NB4 (cell line): ENCODE results near the gene PSMB5.
A peak's percentile ranks its signal among the peaks of the same experiment; 100 is the strongest.

Experiments
- DNase-seq: peaks from one replicate; pipeline ENCODE4 v3.0.0; 2010; ENCODE audit warnings: low read depth
- H3K4me3 ChIP-seq: one replicate; pipeline ENCODE4 v1.5.1; 2011; ENCODE audit warnings: mild to moderate bottlenecking, low read depth, low read length, moderate library complexity
- MYC ChIP-seq: IDR thresholded peaks from 2 replicates; pipeline ENCODE4 v1.6.1; 2011; ENCODE audit warnings: low read depth, low read length
- POLR2A ChIP-seq: IDR thresholded peaks from 2 replicates; pipeline ENCODE4 v1.6.1; 2011; ENCODE audit warnings: mild to moderate bottlenecking; ENCODE audit not compliant: insufficient read length; ENCODE audit errors: extremely low read depth
- TF ChIP-seq, protein P1 (sequence below): IDR thresholded peaks from one replicate; pipeline ENCODE4 v1.5.1; 2012; ENCODE audit warnings: low read depth, low read length
- TF ChIP-seq, protein P2 (sequence below): IDR thresholded peaks from 2 replicates; pipeline ENCODE4 v1.6.1; 2011; ENCODE audit warnings: low read depth, low read length

The PSMB5 gene

DNA sequence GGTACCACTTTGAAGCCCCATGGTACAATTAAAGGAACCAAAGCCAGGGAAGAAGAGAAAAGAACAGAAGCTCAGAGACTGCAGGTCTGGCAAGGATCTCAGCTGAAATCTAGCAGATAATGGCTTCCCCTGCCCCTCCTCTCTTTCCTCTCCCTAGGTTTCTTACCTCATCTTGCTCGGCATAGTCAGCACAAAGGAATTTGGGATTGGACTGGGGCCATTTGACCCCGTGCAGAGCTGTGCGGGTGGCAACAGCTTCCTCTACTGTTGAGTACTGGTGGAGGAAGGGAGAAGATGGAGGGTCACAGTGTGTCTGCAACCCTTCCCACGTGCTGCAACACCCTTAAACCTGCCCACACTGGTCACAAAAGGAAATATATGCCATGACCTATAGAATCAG, 27.3 kb upstream of the PSMB5 start:
- TF ChIP-seq MYC (no peak), POLR2A (no peak)
- TF ChIP-seq, protein P1, sequence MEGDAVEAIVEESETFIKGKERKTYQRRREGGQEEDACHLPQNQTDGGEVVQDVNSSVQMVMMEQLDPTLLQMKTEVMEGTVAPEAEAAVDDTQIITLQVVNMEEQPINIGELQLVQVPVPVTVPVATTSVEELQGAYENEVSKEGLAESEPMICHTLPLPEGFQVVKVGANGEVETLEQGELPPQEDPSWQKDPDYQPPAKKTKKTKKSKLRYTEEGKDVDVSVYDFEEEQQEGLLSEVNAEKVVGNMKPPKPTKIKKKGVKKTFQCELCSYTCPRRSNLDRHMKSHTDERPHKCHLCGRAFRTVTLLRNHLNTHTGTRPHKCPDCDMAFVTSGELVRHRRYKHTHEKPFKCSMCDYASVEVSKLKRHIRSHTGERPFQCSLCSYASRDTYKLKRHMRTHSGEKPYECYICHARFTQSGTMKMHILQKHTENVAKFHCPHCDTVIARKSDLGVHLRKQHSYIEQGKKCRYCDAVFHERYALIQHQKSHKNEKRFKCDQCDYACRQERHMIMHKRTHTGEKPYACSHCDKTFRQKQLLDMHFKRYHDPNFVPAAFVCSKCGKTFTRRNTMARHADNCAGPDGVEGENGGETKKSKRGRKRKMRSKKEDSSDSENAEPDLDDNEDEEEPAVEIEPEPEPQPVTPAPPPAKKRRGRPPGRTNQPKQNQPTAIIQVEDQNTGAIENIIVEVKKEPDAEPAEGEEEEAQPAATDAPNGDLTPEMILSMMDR = no peak
- TF ChIP-seq, protein P2, sequence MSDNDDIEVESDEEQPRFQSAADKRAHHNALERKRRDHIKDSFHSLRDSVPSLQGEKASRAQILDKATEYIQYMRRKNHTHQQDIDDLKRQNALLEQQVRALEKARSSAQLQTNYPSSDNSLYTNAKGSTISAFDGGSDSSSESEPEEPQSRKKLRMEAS = no peak
- no peak overlapping the region for H3K4me3 ChIP-seq
- DNase-seq = no peak

DNA sequence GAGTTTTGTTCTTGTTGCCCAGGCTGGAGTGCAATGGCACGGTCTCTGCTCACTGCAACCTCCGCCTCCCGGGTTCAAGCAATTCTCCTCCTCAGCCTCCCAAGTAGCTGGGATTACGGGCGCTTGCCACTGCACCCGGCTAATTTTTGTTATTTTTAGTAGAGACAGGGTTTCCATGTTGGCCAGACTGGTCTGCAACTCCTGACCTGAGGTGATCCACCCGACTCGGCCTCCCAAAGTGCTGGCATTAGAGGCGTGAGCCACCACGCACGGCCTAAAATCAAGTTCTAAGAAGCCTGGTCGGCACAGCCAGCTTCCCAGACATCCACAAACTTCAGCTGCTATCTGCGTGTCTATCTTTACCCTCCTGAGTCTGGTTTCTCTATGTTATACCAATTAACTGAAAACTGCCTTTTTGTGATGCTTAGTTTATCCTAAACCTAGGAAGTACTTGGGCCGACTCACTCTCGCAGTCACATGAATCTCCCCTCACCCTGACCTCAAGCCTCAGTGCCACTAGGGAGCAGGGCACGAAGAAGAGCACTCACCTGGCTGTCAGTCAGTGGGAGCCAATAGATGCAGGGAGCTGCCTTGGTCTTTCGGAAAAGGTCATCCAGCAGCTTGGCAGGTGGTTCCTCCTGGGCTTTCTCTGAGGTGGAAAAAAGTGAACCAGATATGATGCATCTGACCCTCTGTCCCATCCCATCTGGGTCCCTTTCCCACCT, 26.0 kb upstream of the PSMB5 start:
- DNase-seq = no peak
- TF ChIP-seq, protein P2 = no peak
- TF ChIP-seq, protein P1 = no peak
- H3K4me3 ChIP-seq = no peak overlapping the region

DNA sequence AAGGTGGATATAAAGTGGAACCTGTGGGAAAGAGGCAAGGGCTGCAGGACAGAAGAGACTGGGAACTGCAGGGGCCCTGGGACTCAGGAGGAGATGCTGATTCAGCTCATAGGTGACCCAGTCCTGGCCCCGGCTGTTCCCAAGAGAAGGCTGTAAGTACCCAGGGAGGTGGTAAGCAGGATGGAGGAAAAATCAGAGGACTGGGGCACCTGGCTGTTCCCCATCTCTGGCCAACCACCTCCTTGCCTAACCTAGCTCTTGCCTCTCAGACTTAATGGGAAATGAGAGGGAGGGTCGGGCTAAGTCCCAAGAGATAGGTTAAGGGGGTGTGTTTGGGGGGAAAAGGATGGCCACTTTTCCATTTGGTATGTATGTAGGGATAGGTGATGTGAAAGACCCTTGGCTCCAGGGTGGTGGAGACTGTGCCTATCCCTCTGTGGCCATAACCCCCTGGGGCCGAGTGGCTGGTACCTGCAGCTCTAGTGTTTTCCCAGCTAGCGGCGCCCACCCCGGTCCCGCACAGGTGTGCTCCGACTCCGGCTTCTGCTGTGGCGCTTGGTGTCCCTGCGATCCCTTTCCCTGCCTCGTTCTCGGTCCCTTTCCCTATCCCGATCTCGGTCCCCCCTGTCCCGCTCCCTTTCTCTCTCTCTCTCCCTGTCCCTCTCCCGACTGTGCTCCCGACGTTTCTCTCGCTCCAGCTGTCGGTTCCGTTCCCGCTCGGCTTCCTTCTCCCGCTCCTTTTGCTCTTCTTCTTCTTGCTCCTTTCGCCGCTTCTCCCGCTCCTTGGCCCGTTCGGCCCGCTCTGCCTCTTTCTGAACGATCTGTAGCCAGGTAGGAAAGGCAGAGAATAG, 24.2 kb upstream of the PSMB5 start:
- TF ChIP-seq MYC = no peak
- TF ChIP-seq, protein P2 = no peak
- peak; percentile 13 for DNase-seq
- no peak overlapping the region for H3K4me3 ChIP-seq

DNA sequence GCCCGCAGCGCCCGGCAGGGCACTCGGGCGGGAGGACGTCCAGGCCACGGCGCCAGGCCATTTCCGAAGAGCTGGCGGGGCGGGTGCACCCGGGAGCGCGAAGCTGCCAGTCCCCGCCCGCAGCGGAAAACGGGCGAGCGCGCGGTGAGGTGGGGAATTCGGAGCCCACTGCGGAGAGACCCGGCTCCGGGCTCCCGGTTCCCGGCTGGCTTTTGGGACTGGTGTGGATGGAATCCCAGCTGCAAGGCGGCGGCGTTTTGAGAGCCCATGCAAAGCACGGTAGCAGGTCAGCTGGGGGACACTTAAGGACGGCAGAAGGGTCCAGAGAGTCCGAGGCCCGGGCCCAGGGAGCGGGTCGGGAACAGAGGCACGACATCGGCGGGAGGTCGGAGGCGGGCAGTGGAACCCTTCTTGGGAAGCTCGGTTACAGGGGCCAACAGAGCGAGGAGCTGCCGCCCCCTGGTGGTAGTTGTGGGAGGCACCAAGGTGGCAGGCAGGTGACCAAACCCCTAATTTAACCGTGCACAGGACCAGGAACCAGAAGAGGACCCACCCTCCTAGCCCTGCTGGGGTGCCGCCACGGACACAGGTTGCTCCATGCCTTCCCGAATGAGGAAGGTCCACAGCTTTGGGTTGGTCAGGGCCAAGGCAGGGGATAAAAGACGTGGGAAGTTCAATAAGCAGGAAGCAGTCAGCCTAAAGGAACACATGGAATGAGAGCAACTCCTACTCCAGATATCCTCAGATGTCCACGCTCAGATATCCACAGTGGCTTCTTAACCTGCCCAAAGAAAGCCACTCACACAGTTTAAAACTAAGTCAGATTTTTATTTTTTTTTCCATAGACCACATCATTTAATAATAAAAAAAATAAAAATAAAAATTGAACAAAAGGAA, 23.3 kb upstream of the PSMB5 start:
- peak overlapping the region; percentile 46 for H3K4me3 ChIP-seq
- TF ChIP-seq, protein P1 = peak; percentile 85
- peak; percentile 77 for TF ChIP-seq MYC
- peak; percentile 27 for TF ChIP-seq POLR2A
- TF ChIP-seq, protein P2 = peak; percentile 53
- DNase-seq = peak; percentile 92

DNA sequence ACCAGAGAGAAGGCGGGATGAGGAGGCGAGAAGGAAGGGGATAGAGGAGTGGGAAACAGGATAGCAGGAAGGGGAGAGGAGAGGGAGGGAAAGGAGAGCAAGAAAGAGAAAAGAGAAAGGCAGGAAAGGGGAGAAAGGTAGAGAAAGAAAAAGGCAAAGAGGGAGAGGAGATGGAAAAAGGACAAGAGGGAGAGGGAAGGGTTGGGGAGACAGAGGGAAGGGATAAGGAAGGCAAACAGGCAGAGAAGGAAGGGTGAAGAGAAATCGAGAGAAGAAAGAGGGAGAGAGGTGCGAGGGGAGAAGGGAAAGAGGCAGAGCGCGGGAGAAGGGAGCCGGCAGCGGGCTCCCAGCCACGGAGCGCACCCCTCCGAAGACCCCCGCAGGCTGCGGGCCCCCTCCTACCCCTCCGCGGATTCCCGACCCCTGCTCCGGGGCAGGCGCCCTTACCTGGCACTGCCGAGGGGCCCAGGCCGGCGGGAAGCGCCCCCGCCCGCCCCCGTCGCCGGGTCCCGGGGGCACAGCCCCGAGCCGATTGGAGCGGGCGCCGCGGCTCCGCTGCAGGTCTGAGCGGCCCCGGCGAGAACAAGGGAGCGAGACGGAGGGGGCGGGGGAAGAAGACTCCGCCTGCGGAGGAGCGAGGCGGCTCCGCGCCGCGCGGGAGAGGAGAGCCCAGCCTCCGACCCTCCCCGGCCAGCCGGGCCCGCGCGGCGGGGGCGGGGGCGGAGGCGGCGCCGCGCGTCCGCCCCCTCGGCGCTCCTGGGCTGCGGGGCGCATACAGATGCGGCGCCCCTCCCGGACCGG, 22.5 kb upstream of the PSMB5 start, which contains the start of gene CDH24:
Gene CDH24 (minus strand): TSS at position 565 of the 801 bp plus-strand sequence. CDS start 1,787 bp downstream, outside the sequence.
- peak; percentile 84 for DNase-seq
- TF ChIP-seq MYC = no peak
- TF ChIP-seq POLR2A = no peak
- TF ChIP-seq, protein P2 = no peak
- TF ChIP-seq, protein P1 = no peak

More for the DNA sequence above, 22.5 kb upstream of the PSMB5 start, which contains the start of gene CDH24:
- peak within 1 kb of the TSS; percentile 57 for H3K4me3 ChIP-seq
